ENCODE measurements around the gene SLC1A1.

Gene SLC1A1

DNA sequence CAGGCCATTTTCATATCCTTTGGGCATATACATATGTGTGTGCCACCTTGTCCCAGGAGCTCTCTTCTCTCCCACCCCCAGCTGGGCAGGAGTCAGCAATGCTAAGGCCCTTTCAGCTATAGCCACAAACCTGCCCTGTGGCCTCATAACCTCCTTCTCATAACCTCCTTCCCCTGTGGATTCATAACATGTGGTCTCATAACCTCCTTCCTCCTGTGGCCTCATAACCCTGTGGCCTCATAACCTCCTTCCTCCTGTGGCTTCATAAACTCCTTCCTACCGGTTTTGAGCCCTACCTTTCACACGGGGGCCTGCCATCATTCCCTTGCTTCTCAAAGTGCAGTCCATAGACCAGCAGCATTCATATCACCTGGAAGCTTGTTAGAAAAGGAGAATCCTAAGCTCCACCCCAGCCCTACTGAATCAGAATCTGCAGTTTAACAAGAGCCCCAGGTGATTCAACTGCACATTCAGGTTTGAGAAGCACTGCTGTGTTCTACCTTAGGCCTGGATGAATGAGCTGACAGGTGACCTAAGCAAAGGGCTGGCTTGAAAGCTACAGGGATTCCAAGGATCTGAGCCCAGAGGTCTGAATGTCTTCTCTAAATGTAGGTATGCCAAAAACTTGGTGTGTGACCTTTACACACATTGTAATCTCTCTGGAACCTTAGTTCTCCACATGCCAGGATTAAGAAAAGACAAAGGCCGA lies 129.9 kb downstream of the SLC1A1 start:
- no peak for DNase-seq (ENCODE audit: low read depth)

DNA sequence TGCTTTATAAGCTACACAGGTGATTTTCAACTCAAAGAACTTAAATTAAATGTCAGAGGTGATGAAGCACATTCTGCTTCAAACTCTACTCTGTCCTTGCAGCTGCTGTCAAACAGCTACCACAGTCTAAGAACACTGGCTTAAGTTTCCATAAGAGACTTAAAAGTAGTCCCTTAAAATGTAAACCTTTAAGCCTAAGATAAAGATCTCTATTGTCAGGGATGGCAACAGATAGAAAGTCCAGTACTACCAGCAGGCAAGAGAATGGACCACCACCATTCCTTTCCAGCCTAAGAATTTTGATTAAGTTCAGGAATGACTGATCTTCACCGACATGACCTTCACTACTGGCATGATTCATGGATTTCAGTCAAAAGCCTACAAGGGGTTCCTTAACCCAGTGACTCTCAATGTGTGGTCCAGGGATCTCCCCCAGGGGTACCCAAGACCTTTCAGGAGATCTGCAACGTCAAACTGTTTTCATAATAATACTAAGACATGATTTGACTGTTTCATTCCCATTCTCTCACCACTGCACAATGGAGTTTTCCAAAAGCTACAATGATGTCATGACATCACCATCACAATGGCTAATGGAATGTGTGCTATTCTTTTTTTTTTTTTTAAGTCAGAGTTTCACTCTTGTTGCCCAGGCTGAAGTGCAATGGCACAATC lies 130.8 kb downstream of the SLC1A1 start:
- DNase-seq (ENCODE audit: low read depth) = no peak

DNA sequence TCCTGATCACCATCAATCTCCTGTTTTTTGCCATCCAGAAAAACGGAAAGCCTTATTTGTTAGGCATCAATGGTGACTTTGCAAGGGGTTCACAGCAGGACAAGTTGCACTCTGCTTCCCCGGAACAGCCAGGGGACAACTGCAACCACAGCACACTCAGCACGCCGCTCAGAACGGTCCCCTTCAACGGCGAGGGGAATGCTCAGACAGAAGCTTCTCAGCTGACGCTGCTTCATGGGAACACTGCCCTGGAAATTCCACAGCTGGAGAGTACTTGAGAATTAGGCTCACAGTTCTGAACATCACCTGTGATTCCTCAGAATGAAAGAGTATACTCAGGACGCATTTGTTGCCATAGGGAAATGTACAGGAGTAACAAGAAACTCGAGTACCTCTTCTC lies 131.7 kb downstream of the SLC1A1 start:
- no peak for DNase-seq (ENCODE audit: low read depth)

DNA sequence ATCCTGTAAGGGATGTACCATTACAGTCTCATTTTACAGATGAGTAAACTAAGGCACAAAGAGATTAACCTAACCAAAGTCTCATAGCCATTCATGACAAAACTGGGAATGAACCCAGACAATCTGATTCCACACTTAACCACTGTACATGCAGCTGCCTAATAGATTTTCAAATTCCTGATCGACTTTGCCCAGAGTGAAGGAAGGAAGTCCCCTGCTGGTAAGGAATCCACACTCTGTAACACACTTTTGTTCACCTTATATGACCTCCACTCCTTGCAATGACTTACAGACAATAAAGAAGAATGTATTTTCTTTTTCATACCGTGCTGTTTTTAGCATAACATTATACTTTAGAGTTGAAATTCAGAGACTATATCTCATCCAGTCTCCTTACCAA lies 140.6 kb downstream of the SLC1A1 start:
- no peak for DNase-seq (ENCODE audit: low read depth)

All from stimulated activated CD8-positive, alpha-beta memory T cell treated with anti-CD3 and anti-CD28 coated beads, Interleukin-15, amount 100 ng/mL, for 1 hour (primary cell).